Uterus (tissue), 4 donors: Measurements from ENCODE around the gene CCSER1. TPM values are rescaled to one million over a fixed set of nuclear protein-coding genes. Genes with fewer than 3 reads are reported as not detected.

Experiments
- DNase-seq, 2 donors: peaks; one replicate each; pipeline ENCODE4 v3.0.0-alpha.2; 2019 to 2020
- H3K27ac ChIP-seq, 2 donors: fragments of 200-600 bp; sonication (generic); 1 replicate in 1 of 2; 2 replicates in 1 of 2; pipeline ENCODE4 v1.5.1; 2016 to 2018
- H3K27me3 ChIP-seq, 2 donors: fragments of 200-600 bp; sonication (generic); one replicate each; pipeline ENCODE4 v1.5.1; 2018 to 2019; ENCODE audit warnings: control low read depth in 1 of 2
- H3K36me3 ChIP-seq, 2 donors: fragments of 200-600 bp; sonication (generic); one replicate each; pipeline ENCODE4 v1.5.1; 2019; ENCODE audit warnings: control low read depth in 1 of 2
- H3K4me1 ChIP-seq, 2 donors: fragments of 200-600 bp; sonication (generic); one replicate each; pipeline ENCODE4 v1.5.1; 2018 to 2019; ENCODE audit warnings: control low read depth in 1 of 2
- H3K4me3 ChIP-seq, 2 donors: fragments of 200-600 bp; sonication (generic); 1 replicate in 1 of 2; 2 replicates in 1 of 2; pipeline ENCODE4 v1.5.1; 2018 to 2019; ENCODE audit warnings: mild to moderate bottlenecking in 1 of 2
- H3K9me3 ChIP-seq, 2 donors: fragments of 200-600 bp; sonication (generic); one replicate each; pipeline ENCODE4 v1.5.1; 2019; ENCODE audit warnings: control low read depth in 1 of 2
- CTCF ChIP-seq, 4 experiments: fragments of 200-600 bp in 2 of 4; fragments of 450-650 bp in 2 of 4; sonication (generic) in 2 of 4; IDR thresholded peaks; one replicate each; pipeline ENCODE4 v1.5.1; 2016 to 2019; ENCODE audit warnings: antibody characterized with exemption in 4 of 4, mild to moderate bottlenecking in 2 of 4, moderate library complexity in 1 of 4
- POLR2A ChIP-seq, 2 donors: fragments of 450-650 bp; IDR thresholded peaks; one replicate each; pipeline ENCODE4 v1.6.1; 2016; ENCODE audit warnings: antibody characterized with exemption in 2 of 2, mild to moderate bottlenecking in 1 of 2, moderate library complexity in 1 of 2
- intact Hi-C: fragments of 100-400 bp; cut with DNase I; formaldehyde crosslinking; loops from one replicate; pipeline ENCODE4 v1.15.1; 2023; ENCODE audit warnings: low total_unique reads
- total RNA-seq, 4 donors: library from RNA; depleted of rRNA in 3 of 4; stranded (reverse); fragments of >200 nt in 3 of 4; gene quantifications; one replicate each; pipeline versions ENCODE4 v1.1.0 to v1.2.4, GENCODE V29; 2014 to 2023
- donor health status: DM: yes; HTN: yes; CAD: no.

CCSER1 gene
- total RNA-seq, 4 donors from 2014 or later: 2.8 to 54.7 (median 11.9) TPM

GRCh38 chr4:90922174-90922573, 795.0 kb downstream of the CCSER1 start:
- no peaks in the 10 kb centered on the region for H3K36me3 ChIP-seq
- no peak for TF ChIP-seq POLR2A (IDR thresholded peaks at IDR 0.05)
- TF ChIP-seq CTCF (IDR thresholded peaks at IDR 0.05): no peak
- intact Hi-C loops: no loop called here
- H3K4me3 ChIP-seq: no peak overlapping the region
- no peaks in the 10 kb centered on the region for H3K4me1 ChIP-seq
- H3K27me3 ChIP-seq: no peaks in the 10 kb centered on the region
- H3K9me3 ChIP-seq: no peaks in the 10 kb centered on the region
- no peak for DNase-seq
- H3K27ac ChIP-seq: no peak overlapping the region

- Histone ChIP-seq H3K36me3 (no peaks in the 10 kb centered on the region), H3K4me3 (no peak overlapping the region), H3K9me3 (no peaks in the 10 kb centered on the region), H3K27me3 (no peaks in the 10 kb centered on the region), H3K4me1 (no peaks in the 10 kb centered on the region), H3K27ac (no peak overlapping the region)
- DNase-seq: no peak
- no peak for TF ChIP-seq POLR2A (IDR thresholded peaks at IDR 0.05)
- no peak for TF ChIP-seq CTCF (IDR thresholded peaks at IDR 0.05)
- intact Hi-C loops: no loop called here
Measured at GRCh38 chr4:90926957-90927356, 799.8 kb downstream of the CCSER1 start.

GRCh38 chr4:90943311-90943710, 816.1 kb downstream of the CCSER1 start:
- intact Hi-C loops: no loop called here

GRCh38 chr4:90946945-90947344, 819.8 kb downstream of the CCSER1 start:
- Histone ChIP-seq H3K9me3 (no peaks in the 10 kb centered on the region), H3K27ac (no peak overlapping the region), H3K4me1 (no peaks in the 10 kb centered on the region), H3K4me3 (no peak overlapping the region), H3K36me3 (no peaks in the 10 kb centered on the region), H3K27me3 (no peaks in the 10 kb centered on the region)
- DNase-seq: no peak
- intact Hi-C loops: no loop called here
- no peak for TF ChIP-seq POLR2A (IDR thresholded peaks at IDR 0.05)
- TF ChIP-seq CTCF (IDR thresholded peaks at IDR 0.05): no peak

More at GRCh38 chr4:90943311-90943710, 816.1 kb downstream of the CCSER1 start:
- Histone ChIP-seq H3K9me3 (no peaks in the 10 kb centered on the region), H3K27ac (no peak overlapping the region), H3K27me3 (no peaks in the 10 kb centered on the region), H3K36me3 (no peaks in the 10 kb centered on the region), H3K4me3 (no peak overlapping the region), H3K4me1 (no peaks in the 10 kb centered on the region)
- DNase-seq: no peak
- TF ChIP-seq POLR2A (IDR thresholded peaks at IDR 0.05) (no peak), CTCF (IDR thresholded peaks at IDR 0.05) (no peak)

GRCh38 chr4:90950385-90950841, 823.2 kb downstream of the CCSER1 start:
- no peak overlapping the region for H3K27ac ChIP-seq
- intact Hi-C loops: no loop called here
- no peaks in the 10 kb centered on the region for H3K27me3 ChIP-seq
- no peak overlapping the region for H3K4me3 ChIP-seq
- H3K9me3 ChIP-seq: no peaks in the 10 kb centered on the region
- no peaks in the 10 kb centered on the region for H3K36me3 ChIP-seq
- H3K4me1 ChIP-seq: no peaks in the 10 kb centered on the region
- DNase-seq: no peak
- no peak for TF ChIP-seq CTCF (IDR thresholded peaks at IDR 0.05)
- no peak for TF ChIP-seq POLR2A (IDR thresholded peaks at IDR 0.05)
